Measurements from ENCODE around the gene TSR3.

TSR3 gene

GRCh38 chr16:1312467-1312816 is 39.2 kb downstream of the TSR3 start:
- Histone ChIP-seq H3K36me3 (ENCODE audit: insufficient read depth, low read length) (peaks cover 74% of the 10 kb centered on the region), H3K27me3 (ENCODE audit: insufficient read depth, low read length, poor library complexity) (no peaks in the 10 kb centered on the region), H3K9ac (ENCODE audit: low read depth, low read length) (peak overlapping the region; percentile 90), H3K4me1 (ENCODE audit: insufficient read depth, low read length) (peaks cover 46% of the 10 kb centered on the region), H2AFZ (ENCODE audit: low read depth, low read length) (no peak overlapping the region), H3K4me2 (ENCODE audit: insufficient read depth, low read length) (peak overlapping the region; percentile 85), H4K20me1 (ENCODE audit: insufficient read depth, low read length) (peaks cover 76% of the 10 kb centered on the region), H3K79me2 (ENCODE audit: insufficient read depth, low read length) (peaks cover 84% of the 10 kb centered on the region), H3K9me3 (ENCODE audit: insufficient read depth, low read length, severe bottlenecking) (no peaks in the 10 kb centered on the region), H3K4me3 (ENCODE audit: low read depth in 1 of 2, low read length in 2 of 2) (peak overlapping the region in 1 of 2 experiments; percentile 61; a peak in 2 of 4 replicates), H3K27ac (ENCODE audit: low read length) (no peak overlapping the region)
- ATAC-seq (ENCODE audit: insufficient read depth, low read depth), result no peak
- TF ChIP-seq EZH2 (IDR thresholded peaks at IDR 0.05; ENCODE audit: borderline replicate concordance, low read depth, low read length, severe bottlenecking) (no peak), CTCF (IDR thresholded peaks at IDR 0.05; ENCODE audit: borderline replicate concordance, extremely low read depth, low read length, poor library complexity, severe bottlenecking) (no peak)
- DNase-seq, result no peak

GRCh38 chr16:1311738-1312466 is 39.8 kb downstream of the TSR3 start:
- H2AFZ ChIP-seq (ENCODE audit: low read depth, low read length), result no peak overlapping the region
- no peak for ATAC-seq (ENCODE audit: insufficient read depth, low read depth)
- H3K36me3 ChIP-seq (ENCODE audit: insufficient read depth, low read length), result peaks cover 68% of the 10 kb centered on the region
- peaks cover 78% of the 10 kb centered on the region for H3K79me2 ChIP-seq (ENCODE audit: insufficient read depth, low read length)
- H3K9me3 ChIP-seq (ENCODE audit: insufficient read depth, low read length, severe bottlenecking), result no peaks in the 10 kb centered on the region
- peak overlapping the region; percentile 90 for H3K9ac ChIP-seq (ENCODE audit: low read depth, low read length)
- TF ChIP-seq EZH2 (IDR thresholded peaks at IDR 0.05; ENCODE audit: borderline replicate concordance, low read depth, low read length, severe bottlenecking) (no peak), CTCF (IDR thresholded peaks at IDR 0.05; ENCODE audit: borderline replicate concordance, extremely low read depth, low read length, poor library complexity, severe bottlenecking) (no peak)
- H3K27ac ChIP-seq (ENCODE audit: low read length), result peak overlapping the region; percentile 74
- peaks cover 71% of the 10 kb centered on the region for H4K20me1 ChIP-seq (ENCODE audit: insufficient read depth, low read length)
- H3K27me3 ChIP-seq (ENCODE audit: insufficient read depth, low read length, poor library complexity), result no peaks in the 10 kb centered on the region
- peak overlapping the region; percentile 85 for H3K4me2 ChIP-seq (ENCODE audit: insufficient read depth, low read length)
- DNase-seq, result no peak
- H3K4me1 ChIP-seq (ENCODE audit: insufficient read depth, low read length), result peaks cover 47% of the 10 kb centered on the region
- peak overlapping the region; percentile 61 to 70; a peak in 3 of 4 replicates for H3K4me3 ChIP-seq (ENCODE audit: low read depth in 1 of 2, low read length in 2 of 2)

GRCh38 chr16:1311212-1311737 is 40.4 kb downstream of the TSR3 start:
- no peak for TF ChIP-seq CTCF (IDR thresholded peaks at IDR 0.05; ENCODE audit: borderline replicate concordance, extremely low read depth, low read length, poor library complexity, severe bottlenecking)
- no peak for TF ChIP-seq EZH2 (IDR thresholded peaks at IDR 0.05; ENCODE audit: borderline replicate concordance, low read depth, low read length, severe bottlenecking)
- Histone ChIP-seq H3K9me3 (ENCODE audit: insufficient read depth, low read length, severe bottlenecking) (no peaks in the 10 kb centered on the region), H3K27ac (ENCODE audit: low read length) (peak overlapping the region; percentile 74), H3K79me2 (ENCODE audit: insufficient read depth, low read length) (peaks cover 72% of the 10 kb centered on the region), H4K20me1 (ENCODE audit: insufficient read depth, low read length) (peaks cover 65% of the 10 kb centered on the region), H3K9ac (ENCODE audit: low read depth, low read length) (peak overlapping the region; percentile 90), H2AFZ (ENCODE audit: low read depth, low read length) (no peak overlapping the region), H3K4me3 (ENCODE audit: low read depth in 1 of 2, low read length in 2 of 2) (peak overlapping the region; percentile 61 to 70; a peak in 3 of 4 replicates), H3K4me2 (ENCODE audit: insufficient read depth, low read length) (peak overlapping the region; percentile 85), H3K36me3 (ENCODE audit: insufficient read depth, low read length) (peaks cover 62% of the 10 kb centered on the region), H3K27me3 (ENCODE audit: insufficient read depth, low read length, poor library complexity) (no peaks in the 10 kb centered on the region), H3K4me1 (ENCODE audit: insufficient read depth, low read length) (peaks cover 47% of the 10 kb centered on the region)
- DNase-seq (no peak), ATAC-seq (ENCODE audit: insufficient read depth, low read depth) (no peak)

All from DND-41 (cell line).